ENCODE measurements around the gene HDHD5. TPM values are rescaled to one million over a fixed set of nuclear protein-coding genes. Genes with fewer than 3 reads are reported as not detected.

The HDHD5 gene
- total and polyA plus RNA-seq, 10 of the 15 experiments (the other 5 are each of a cell fraction or from before 2014, with no cell fraction given) = 1.7 to 68.0 (median 49.9) TPM

- no peak for TF ChIP-seq CEBPZ (IDR thresholded peaks at IDR 0.05; ENCODE audit: low read depth, low read length)
- peak; percentile 46; the same call in 1 of the 2 replicates for TF ChIP-seq NR2C1 (IDR thresholded peaks at IDR 0.05)
- TF ChIP-seq SP1 (IDR thresholded peaks at IDR 0.05; ENCODE audit: low read depth, low read length) = peak; percentile 5
- 0 out of 2 replicates have a peak, but pooled peaks have one; percentile 19 for TF ChIP-seq ZBTB11 (CRISPR knock-in tag; IDR thresholded peaks at IDR 0.05)
- no peak for TF ChIP-seq YBX1 (IDR thresholded peaks at IDR 0.05)
- no peak for TF ChIP-seq SUZ12 (IDR thresholded peaks at IDR 0.05; ENCODE audit: unreplicated experiment)
- peak; percentile 84 for TF ChIP-seq BACH1 (IDR thresholded peaks at IDR 0.05; ENCODE audit: borderline replicate concordance)
- no peak; the same call in 1 of the 2 replicates for TF ChIP-seq STAT1 (conservative IDR thresholded peaks at IDR 0.05)
- TF ChIP-seq ELK1 (IDR thresholded peaks at IDR 0.05; ENCODE audit: low read depth, low read length) = 0 out of 2 replicates have a peak, but pooled peaks have one; percentile 27
- TF ChIP-seq BHLHE40 (IDR thresholded peaks at IDR 0.05; ENCODE audit: borderline replicate concordance in 1 of 2, low read depth in 2 of 2, low read length in 1 of 2) = peak; percentile 4 to 68; a peak in 2 of 4 replicates
- 0 out of 2 replicates have a peak, but pooled peaks have one; percentile 10 for TF ChIP-seq REST (IDR thresholded peaks at IDR 0.05; ENCODE audit: low read depth, low read length)
- TF ChIP-seq MAX (IDR thresholded peaks at IDR 0.05; ENCODE audit: low read depth, low read length) = no peak; the same call in 1 of the 2 replicates
- no peak for TF ChIP-seq ETV6 (conservative IDR thresholded peaks at IDR 0.05 in 1 of 2, IDR thresholded peaks at IDR 0.05 in 1 of 2; ENCODE audit: borderline replicate concordance in 1 of 2, low read depth in 1 of 2)
These were observed 12.3 kb upstream of the HDHD5 start (continued) for GRCh38 chr22:17171153-17172028.
